Tracheal epithelial cell (primary cell): ENCODE measurements around the gene NOD1. TPM values are rescaled to one million over a fixed set of nuclear protein-coding genes. Genes with fewer than 3 reads are reported as not detected.

Experiments
- total RNA-seq: library from RNA; depleted of rRNA; stranded (reverse); fragments of >200 nt; gene quantifications from 2 replicates; pipeline ENCODE4 v1.2.1, GENCODE V29; 2014

The NOD1 gene, protein sequence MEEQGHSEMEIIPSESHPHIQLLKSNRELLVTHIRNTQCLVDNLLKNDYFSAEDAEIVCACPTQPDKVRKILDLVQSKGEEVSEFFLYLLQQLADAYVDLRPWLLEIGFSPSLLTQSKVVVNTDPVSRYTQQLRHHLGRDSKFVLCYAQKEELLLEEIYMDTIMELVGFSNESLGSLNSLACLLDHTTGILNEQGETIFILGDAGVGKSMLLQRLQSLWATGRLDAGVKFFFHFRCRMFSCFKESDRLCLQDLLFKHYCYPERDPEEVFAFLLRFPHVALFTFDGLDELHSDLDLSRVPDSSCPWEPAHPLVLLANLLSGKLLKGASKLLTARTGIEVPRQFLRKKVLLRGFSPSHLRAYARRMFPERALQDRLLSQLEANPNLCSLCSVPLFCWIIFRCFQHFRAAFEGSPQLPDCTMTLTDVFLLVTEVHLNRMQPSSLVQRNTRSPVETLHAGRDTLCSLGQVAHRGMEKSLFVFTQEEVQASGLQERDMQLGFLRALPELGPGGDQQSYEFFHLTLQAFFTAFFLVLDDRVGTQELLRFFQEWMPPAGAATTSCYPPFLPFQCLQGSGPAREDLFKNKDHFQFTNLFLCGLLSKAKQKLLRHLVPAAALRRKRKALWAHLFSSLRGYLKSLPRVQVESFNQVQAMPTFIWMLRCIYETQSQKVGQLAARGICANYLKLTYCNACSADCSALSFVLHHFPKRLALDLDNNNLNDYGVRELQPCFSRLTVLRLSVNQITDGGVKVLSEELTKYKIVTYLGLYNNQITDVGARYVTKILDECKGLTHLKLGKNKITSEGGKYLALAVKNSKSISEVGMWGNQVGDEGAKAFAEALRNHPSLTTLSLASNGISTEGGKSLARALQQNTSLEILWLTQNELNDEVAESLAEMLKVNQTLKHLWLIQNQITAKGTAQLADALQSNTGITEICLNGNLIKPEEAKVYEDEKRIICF
- total RNA-seq = 4.9 and 7.5 TPM in 2 replicates

DNA sequence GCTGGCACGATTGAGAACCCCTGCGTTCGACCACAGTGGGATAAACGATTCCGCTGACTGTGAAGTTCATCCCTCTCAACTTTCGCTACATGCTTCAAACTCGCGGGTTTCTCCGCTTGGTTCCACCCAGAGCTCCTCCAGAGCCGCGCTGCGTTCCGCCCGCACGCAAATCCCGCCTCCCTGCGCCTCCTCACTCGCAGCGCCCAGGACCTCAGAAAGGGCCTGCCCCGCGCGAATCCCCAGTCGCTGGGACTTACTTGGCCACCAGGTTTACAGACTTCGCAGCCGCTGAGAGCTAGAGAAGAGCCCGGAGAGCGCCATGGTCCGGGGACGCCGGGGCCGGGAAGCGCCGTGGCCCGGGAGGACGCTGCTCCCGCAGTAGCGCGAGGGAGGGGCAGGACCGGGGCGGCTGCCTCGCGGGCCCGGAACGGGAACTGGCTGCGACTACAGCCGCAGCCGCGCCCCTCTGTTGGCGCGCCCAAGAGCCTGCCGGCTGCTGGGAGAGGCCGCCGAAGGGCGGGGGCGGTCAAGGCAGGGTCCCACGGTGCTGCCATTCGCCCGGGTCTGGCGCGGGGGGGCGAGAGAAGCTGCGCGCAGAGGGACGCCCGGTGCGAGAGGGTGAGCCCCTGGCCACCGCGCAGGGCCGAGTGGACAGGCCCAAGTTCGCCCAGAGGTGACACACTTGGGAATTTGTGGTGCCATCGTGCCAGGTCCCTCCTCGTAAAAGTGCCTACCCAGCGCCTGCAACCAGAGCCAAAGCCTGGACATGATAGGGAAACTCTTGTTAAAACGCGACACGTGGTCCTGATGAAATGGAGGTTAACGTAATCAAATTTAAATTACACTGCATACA is at the start of gene NOD1:
TSS of gene NOD1 (minus strand) at position 436 of the 853 bp plus-strand sequence. CDS start 21,863 bp downstream, outside the sequence.

DNA sequence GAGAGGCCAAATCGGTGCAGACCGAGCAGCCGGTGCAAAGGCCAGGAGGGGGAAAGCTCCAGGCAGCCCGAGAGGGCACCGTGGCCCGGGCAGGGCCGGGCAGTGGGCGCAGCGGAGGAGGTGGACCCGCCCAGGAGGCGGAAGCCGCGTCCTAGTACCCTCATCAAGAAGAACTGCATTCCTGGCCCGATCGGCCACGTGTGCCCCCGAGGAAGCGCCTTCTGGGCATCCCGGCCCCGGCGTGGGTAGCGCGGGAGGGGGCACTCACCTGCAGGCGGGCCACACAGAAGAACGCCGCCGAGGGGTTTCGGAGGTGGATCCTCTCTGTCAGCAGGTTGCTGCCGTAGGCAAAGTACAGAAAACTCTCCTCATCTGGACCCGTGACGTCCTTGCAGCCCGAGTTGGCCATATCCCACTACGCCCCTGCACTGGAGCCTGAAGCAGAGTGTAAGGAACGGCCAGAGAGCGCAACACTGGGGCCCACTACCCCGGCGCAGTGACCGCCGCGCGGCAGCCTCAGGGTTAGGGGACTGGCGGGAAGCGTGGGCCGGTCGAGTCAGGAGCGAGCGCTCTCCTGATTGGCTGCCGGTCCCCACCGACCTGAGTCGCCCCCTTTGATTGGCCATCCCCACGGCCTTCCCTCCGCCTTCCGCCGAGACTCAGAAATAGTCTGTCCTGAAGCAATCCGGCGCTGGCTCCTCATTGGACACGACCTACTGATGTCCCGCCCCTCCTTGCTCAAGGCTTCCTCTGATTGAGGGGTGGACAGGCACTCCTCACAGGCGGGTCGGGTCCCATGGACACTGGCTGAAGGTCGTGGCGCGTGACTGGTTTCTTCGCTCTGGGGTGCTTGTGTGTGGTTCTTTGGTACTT is 26.0 kb upstream of the NOD1 start, which contains the start of gene GGCT:
TSS of gene GGCT (minus strand) at position 529 of the 873 bp plus-strand sequence. CDS start at position 409, 120 bp downstream.

Other genes starting within 250 kb of the NOD1 start
- 25.4 and 45.5 TPM in 2 replicates for gene ZNRF2, start 194.2 kb downstream of the NOD1 start, total RNA-seq
- gene GGCT, start 26.0 kb upstream of the NOD1 start, total RNA-seq = 36.9 and 50.8 TPM in 2 replicates
- gene GARS1, start 116.1 kb upstream of the NOD1 start, total RNA-seq = 273 and 301 TPM in 2 replicates
- gene CRHR2, start 203.7 kb upstream of the NOD1 start, total RNA-seq = not detected in 2 replicates